Measurements from ENCODE around the gene SLC38A2. TPM values are rescaled to one million over a fixed set of nuclear protein-coding genes. Genes with fewer than 3 reads are reported as not detected.

Gene SLC38A2
- total RNA-seq, 4 donors from 2014 or later = 104 to 300 (median 229) TPM

DNA sequence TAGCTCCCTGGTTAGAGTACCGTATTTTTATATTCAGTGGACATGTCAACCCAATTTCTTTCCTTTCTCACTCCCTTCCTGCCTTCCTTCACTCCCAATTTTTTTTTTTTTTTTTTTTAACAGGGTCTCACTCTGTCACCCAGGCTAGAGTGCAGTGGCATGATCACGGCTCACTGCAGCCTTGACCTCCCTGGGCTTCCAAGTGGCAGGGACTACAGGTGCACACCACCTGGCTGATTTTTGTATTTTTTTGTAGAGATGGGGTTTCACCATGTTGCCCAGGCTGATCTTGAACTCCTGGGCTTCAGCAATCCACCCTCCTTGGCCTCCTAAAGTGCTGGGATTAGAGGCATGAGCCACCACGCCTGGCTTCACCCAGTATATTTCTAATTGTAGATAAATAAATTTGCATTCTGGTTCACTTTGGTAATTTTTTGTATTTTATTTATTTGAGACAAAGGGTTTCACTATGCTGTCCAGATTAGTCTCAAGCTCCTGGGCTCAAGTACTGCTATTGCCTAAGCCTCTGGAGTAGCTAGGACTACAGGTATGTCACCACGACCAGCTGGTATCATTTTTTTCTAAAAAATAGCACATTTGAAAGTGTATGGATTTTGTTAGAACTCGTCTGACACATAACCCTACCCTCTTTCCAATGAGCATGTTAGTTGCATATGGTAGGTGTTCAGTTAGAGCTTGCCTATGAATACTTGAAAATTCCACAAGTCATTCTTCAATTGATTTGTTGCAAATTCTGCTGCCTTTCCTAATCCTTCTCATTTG, 15.7 kb downstream of the SLC38A2 start:
- peaks cover 0 to 36% (median 16%) of the 10 kb centered on the region in 4 donors for H3K36me3 ChIP-seq
- WGBS, 2 donors (ENCODE audit: low coverage in 1 of 2) = 73 to 79% methylated on average over 4 to 5 of the region's 5 CpGs
- no peaks in the 10 kb centered on the region for H3K27me3 ChIP-seq
- TF ChIP-seq POLR2AphosphoS5 (IDR thresholded peaks at IDR 0.05) (peak in 1 of 3 donors; percentile 8), EP300 (IDR thresholded peaks at IDR 0.05; ENCODE audit: low read depth) (no peak)
- H3K9me3 ChIP-seq = no peaks in the 10 kb centered on the region
- H3K4me1 ChIP-seq = peaks cover 0 to 14% (median 0%) of the 10 kb centered on the region in 4 donors
- H3K4me3 ChIP-seq = no peak overlapping the region
- in situ Hi-C loops (cut with MboI; ENCODE audit: low pct_ligation_motif_present in 1 of 4, low pct_unique_long_range_greater_than_20kb in 1 of 4, low sequenced_read_pairs in 3 of 4) = loop anchor here in 3 of 4 donors (10.0 to 25.0 kb wide), 3 partner anchors 305 to 580 kb away; no protein-coding TSS in a partner anchor
- no peak overlapping the region for H3K27ac ChIP-seq
- intact Hi-C loops (cut with DNase I; ENCODE audit: low total_unique reads) = no loop called here
- DNase-seq = no peak

DNA sequence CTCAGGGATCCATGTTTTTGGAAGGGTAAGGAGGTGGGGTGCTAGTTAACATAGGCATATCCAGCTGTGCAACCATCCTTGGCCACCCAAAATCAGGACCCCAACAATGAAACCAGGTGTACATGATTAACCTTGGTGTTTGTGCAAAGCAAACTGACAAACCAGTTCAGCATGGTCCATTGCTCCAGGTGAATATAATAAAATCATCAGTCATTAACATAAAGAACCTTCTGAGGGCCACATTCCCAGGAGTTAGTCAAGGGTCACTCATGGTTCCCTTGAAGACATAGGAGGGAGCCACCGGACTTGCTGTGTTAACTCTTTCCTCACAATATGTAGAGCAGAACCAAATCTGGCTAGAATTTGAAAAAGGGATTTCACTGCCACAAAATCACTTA, 17.8 kb downstream of the SLC38A2 start:
- H3K9me3 ChIP-seq = no peaks in the 10 kb centered on the region
- intact Hi-C loops (cut with DNase I; ENCODE audit: low total_unique reads) = no loop called here
- no peak for TF ChIP-seq POLR2A (IDR thresholded peaks at IDR 0.05)
- TF ChIP-seq EP300 (IDR thresholded peaks at IDR 0.05; ENCODE audit: low read depth) = no peak
- TF ChIP-seq, protein P1, sequence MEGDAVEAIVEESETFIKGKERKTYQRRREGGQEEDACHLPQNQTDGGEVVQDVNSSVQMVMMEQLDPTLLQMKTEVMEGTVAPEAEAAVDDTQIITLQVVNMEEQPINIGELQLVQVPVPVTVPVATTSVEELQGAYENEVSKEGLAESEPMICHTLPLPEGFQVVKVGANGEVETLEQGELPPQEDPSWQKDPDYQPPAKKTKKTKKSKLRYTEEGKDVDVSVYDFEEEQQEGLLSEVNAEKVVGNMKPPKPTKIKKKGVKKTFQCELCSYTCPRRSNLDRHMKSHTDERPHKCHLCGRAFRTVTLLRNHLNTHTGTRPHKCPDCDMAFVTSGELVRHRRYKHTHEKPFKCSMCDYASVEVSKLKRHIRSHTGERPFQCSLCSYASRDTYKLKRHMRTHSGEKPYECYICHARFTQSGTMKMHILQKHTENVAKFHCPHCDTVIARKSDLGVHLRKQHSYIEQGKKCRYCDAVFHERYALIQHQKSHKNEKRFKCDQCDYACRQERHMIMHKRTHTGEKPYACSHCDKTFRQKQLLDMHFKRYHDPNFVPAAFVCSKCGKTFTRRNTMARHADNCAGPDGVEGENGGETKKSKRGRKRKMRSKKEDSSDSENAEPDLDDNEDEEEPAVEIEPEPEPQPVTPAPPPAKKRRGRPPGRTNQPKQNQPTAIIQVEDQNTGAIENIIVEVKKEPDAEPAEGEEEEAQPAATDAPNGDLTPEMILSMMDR (IDR thresholded peaks at IDR 0.05) = no peak
- no peak for TF ChIP-seq POLR2AphosphoS5 (IDR thresholded peaks at IDR 0.05)
- H3K27ac ChIP-seq = no peak overlapping the region
- H3K4me3 ChIP-seq = no peak overlapping the region
- H3K36me3 ChIP-seq = peaks cover 0 to 15% (median 6%) of the 10 kb centered on the region in 4 donors
- in situ Hi-C loops (cut with MboI; ENCODE audit: low pct_ligation_motif_present in 1 of 4, low pct_unique_long_range_greater_than_20kb in 1 of 4, low sequenced_read_pairs in 3 of 4) = loop anchor here in 3 of 4 donors (10.0 to 25.0 kb wide), 3 partner anchors 308 to 582 kb away; no protein-coding TSS in a partner anchor
- H3K4me1 ChIP-seq = no peaks in the 10 kb centered on the region
- no peak for DNase-seq
- WGBS, 2 donors (ENCODE audit: low coverage in 1 of 2) = 59% methylated on average over 1 of the region's 1 CpG; no CpG with 5 or more reads in 1 of the 2 donors
- H3K27me3 ChIP-seq = no peaks in the 10 kb centered on the region

DNA sequence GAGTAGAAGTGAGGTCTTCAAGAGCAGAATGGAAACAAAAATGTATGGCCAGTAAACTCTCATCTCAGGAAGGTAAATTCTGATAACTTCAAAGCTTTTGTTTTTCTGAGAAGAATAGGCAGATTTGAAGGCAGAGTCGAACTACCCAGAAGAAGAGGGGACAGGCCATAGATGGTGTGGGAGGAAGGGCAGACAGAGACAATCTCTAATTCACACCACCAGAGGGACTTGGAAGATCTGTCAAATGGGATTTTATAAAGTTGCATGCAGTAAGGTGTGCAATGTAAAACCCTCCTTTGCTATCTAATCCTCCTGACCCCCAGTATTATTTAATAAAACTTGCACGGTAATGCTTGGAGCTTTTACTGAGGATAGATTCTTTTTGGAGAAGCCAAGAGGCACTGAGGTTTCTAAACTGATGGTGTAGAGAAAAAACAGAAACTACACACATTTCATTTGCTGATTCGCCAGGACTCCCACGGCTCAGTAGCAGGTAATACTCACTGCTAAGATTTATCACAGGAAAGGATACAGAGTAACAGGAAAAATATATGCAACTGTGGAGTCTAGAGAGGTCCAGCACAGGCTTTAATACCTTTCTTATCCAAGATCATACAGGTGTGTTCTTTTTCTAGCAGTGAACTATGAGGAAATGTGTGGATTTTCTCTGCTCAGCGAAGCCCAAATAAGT, 18.3 kb downstream of the SLC38A2 start:
- intact Hi-C loops (cut with DNase I; ENCODE audit: low total_unique reads) = no loop called here
- no peak for TF ChIP-seq EP300 (IDR thresholded peaks at IDR 0.05; ENCODE audit: low read depth)
- TF ChIP-seq, protein P1 (IDR thresholded peaks at IDR 0.05) = peak in 1 of 5 experiments; percentile 25
- TF ChIP-seq POLR2AphosphoS5 (IDR thresholded peaks at IDR 0.05) = no peak
- in situ Hi-C loops (cut with MboI; ENCODE audit: low pct_ligation_motif_present in 1 of 4, low pct_unique_long_range_greater_than_20kb in 1 of 4, low sequenced_read_pairs in 3 of 4) = loop anchor here in 3 of 4 donors (10.0 to 25.0 kb wide), 3 partner anchors 308 to 583 kb away; no protein-coding TSS in a partner anchor
- Histone ChIP-seq H3K27ac (no peak overlapping the region), H3K4me3 (no peak overlapping the region), H3K4me1 (no peaks in the 10 kb centered on the region), H3K9me3 (no peaks in the 10 kb centered on the region), H3K36me3 (peaks cover 0 to 10% (median 3%) of the 10 kb centered on the region in 4 donors), H3K27me3 (no peaks in the 10 kb centered on the region)
- 64 to 75% methylated on average over 4 to 5 of the region's 5 CpGs for WGBS, 2 donors (ENCODE audit: low coverage in 1 of 2)
- no peak for DNase-seq

DNA sequence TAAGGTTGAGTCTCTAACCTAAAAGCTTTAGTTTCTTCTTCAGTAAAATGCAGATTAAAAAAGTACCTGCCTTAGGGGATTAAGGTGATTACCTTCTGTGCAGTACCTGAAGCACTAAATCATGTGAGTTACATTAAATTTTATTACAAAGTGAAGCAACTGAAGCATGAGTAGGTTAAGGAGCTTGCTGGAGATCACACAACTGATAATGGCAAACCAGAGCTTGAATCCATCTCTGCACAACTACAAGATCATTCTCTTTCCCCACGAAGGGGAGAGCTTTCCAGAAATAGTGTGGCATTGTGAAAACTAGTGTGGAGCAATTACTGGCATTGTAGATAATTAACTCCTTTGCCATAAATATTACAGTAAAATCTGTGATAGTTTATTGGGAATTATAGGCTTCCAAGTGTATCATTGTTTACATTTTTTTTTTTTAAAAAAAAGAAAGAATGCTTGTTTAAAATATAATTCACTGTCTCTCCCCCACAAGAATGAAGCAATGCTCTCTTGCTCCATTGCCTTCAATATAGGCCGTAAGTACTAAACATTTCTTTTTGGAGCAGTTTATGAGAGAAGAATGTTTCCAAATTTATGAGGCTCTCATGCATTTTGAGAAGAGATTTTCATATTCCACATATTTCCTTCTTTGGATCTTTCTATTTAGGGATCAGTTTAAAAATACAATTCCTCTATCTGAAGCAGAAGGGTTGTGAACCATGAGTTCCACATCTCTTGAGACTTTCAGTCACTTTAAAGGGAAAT, 20.5 kb downstream of the SLC38A2 start:
- Histone ChIP-seq H3K9me3 (no peaks in the 10 kb centered on the region), H3K27me3 (no peaks in the 10 kb centered on the region), H3K36me3 (no peaks in the 10 kb centered on the region), H3K27ac (peak overlapping the region in 2 of 4 donors; percentile 12 to 38), H3K4me1 (no peaks in the 10 kb centered on the region), H3K4me3 (no peak overlapping the region)
- WGBS, 2 donors (ENCODE audit: low coverage in 1 of 2) = 47 to 52% methylated on average over 2 of the region's 2 CpGs
- in situ Hi-C loops (cut with MboI; ENCODE audit: low pct_ligation_motif_present in 1 of 4, low pct_unique_long_range_greater_than_20kb in 1 of 4, low sequenced_read_pairs in 3 of 4) (loop anchor here in 3 of 4 donors (10.0 to 25.0 kb wide), 3 partner anchors 310 to 585 kb away; no protein-coding TSS in a partner anchor), intact Hi-C loops (cut with DNase I; ENCODE audit: low total_unique reads) (no loop called here)
- TF ChIP-seq POLR2AphosphoS5 (IDR thresholded peaks at IDR 0.05) (no peak), POLR2A (IDR thresholded peaks at IDR 0.05) (no peak), EP300 (IDR thresholded peaks at IDR 0.05; ENCODE audit: low read depth) (no peak)
- TF ChIP-seq, protein P1 (IDR thresholded peaks at IDR 0.05) = no peak
- no peak for DNase-seq

All from transverse colon (tissue), 4 donors.